Loucy (cell line): ENCODE results near the gene PAF1.

Source experiments
- H2AFZ ChIP-seq: fragments of 200-600 bp; sonication (generic); 2 replicates; pipeline ENCODE4 v1.6.0; 2016; ENCODE audit warnings: antibody characterized with exemption, mild to moderate bottlenecking, low read length, moderate library complexity
- H3F3A ChIP-seq: fragments of 200-600 bp; 2 replicates; pipeline ENCODE4 v1.6.0; 2016; ENCODE audit warnings: antibody characterized with exemption, low read depth, mild to moderate bottlenecking
- H3K27me3 ChIP-seq: fragments of 200-600 bp; sonication (generic); 2 replicates; pipeline ENCODE4 v1.6.1; 2014; ENCODE audit warnings: low read length, mild to moderate bottlenecking; ENCODE audit not compliant: insufficient read depth, poor library complexity, severe bottlenecking
- H3K36me3 ChIP-seq: fragments of 200-600 bp; sonication (generic); 2 replicates; pipeline ENCODE4 v1.6.1; 2016; ENCODE audit warnings: low read length; ENCODE audit not compliant: insufficient read depth
- H3K4me1 ChIP-seq: fragments of 200-600 bp; sonication (generic); 2 replicates; pipeline ENCODE4 v1.5.1; 2014; ENCODE audit warnings: low read length, mild to moderate bottlenecking; ENCODE audit not compliant: insufficient read depth, poor library complexity, severe bottlenecking
- H3K4me2 ChIP-seq: fragments of 200-600 bp; sonication (generic); 2 replicates; pipeline ENCODE4 v1.6.0; 2014; ENCODE audit warnings: antibody characterized with exemption, low read length, low read depth, mild to moderate bottlenecking; ENCODE audit not compliant: poor library complexity, severe bottlenecking
- H3K4me3 ChIP-seq: fragments of 200-600 bp; sonication (generic); 2 replicates; pipeline ENCODE4 v1.5.1; 2014; ENCODE audit warnings: low read length, mild to moderate bottlenecking, mixed read lengths; ENCODE audit not compliant: poor library complexity, severe bottlenecking
- H3K79me2 ChIP-seq: fragments of 200-600 bp; sonication (generic); 2 replicates; pipeline ENCODE4 v1.6.1; 2014; ENCODE audit warnings: low read length; ENCODE audit not compliant: insufficient read depth
- H3K9ac ChIP-seq: fragments of 200-600 bp; sonication (generic); 2 replicates; pipeline ENCODE4 v1.6.0; 2014; ENCODE audit warnings: mild to moderate bottlenecking, low read depth, low read length, moderate library complexity; ENCODE audit not compliant: poor library complexity, severe bottlenecking
- H3K9me2 ChIP-seq: fragments of 200-600 bp; sonication (generic); replicated peaks from 2 replicates; pipeline ENCODE4 v1.6.1; 2016; ENCODE audit warnings: low read depth, low read length, mixed read lengths
- H3K9me3 ChIP-seq: fragments of 200-600 bp; sonication (generic); 2 replicates; pipeline ENCODE4 v1.6.1; 2014; ENCODE audit warnings: mild to moderate bottlenecking, antibody characterized with exemption, low read length, low read depth; ENCODE audit not compliant: insufficient read depth
- H4K20me1 ChIP-seq: fragments of 200-600 bp; sonication (generic); 2 replicates; pipeline ENCODE4 v1.6.0; 2014; ENCODE audit warnings: antibody characterized with exemption, low read length, mild to moderate bottlenecking; ENCODE audit not compliant: insufficient read depth, poor library complexity, severe bottlenecking
- EZH2phosphoT487 ChIP-seq: fragments of 200-600 bp; IDR thresholded peaks from 2 replicates; pipeline ENCODE4 v1.6.1; 2018; ENCODE audit warnings: antibody characterized with exemption, mild to moderate bottlenecking, moderate library complexity, borderline replicate concordance
- TF ChIP-seq, protein P1 (sequence below): fragments of 200-600 bp; sonication (generic); conservative IDR thresholded peaks from 2 replicates; pipeline ENCODE4 v1.5.1; 2014; ENCODE audit warnings: mild to moderate bottlenecking, antibody characterized with exemption, low read length

PAF1 gene

DNA sequence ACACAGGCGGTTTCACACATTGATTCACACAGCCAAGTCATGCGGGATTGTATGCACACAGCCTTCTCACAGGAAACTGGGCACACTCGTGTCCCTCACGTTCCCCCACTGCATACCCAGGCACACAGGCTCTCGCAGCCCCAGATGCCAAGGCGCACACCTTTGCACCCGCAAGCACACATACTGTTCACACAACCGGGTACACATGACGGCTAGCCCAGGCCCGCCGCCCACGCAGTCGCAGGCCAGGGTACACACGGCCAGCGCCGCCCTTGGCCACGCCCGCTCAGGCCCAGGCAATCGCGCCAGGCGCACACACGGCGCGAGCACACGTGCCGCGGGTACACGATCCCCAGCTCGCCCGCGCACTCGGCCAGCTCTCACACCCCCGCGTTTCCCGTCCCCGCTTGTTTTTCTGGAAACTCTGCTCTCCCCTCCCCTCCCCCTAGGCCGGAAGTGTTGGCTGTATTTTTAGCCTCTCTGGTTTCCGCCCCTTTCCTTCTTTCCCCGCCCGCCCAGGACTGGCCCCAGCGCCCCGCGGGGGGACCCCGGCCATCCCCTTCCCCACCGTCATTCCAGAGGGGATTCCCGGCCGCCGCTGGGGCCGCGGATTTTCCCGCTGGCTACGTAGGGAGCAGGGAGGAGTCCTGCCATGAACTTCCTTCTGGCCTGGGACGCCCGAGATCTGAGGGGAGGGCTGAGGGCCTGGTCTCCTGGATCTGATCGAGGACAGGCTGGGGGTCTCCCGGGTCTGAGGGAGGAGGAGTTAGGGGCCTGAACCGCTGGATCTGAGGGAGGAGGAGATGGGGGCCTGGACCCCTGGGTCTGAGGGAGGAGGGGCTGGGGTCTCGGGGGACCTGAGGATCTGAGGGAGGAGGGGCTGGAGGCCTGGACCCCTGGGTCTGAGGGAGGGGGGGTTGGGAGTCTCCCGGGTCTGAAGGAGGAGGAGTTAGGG, 11.7 kb upstream of the PAF1 start:
- H3K9me3 ChIP-seq, result no peaks in the 10 kb centered on the region
- peaks cover 3% of the 10 kb centered on the region for H3F3A ChIP-seq
- no peak for TF ChIP-seq EZH2phosphoT487
- TF ChIP-seq, protein P1, sequence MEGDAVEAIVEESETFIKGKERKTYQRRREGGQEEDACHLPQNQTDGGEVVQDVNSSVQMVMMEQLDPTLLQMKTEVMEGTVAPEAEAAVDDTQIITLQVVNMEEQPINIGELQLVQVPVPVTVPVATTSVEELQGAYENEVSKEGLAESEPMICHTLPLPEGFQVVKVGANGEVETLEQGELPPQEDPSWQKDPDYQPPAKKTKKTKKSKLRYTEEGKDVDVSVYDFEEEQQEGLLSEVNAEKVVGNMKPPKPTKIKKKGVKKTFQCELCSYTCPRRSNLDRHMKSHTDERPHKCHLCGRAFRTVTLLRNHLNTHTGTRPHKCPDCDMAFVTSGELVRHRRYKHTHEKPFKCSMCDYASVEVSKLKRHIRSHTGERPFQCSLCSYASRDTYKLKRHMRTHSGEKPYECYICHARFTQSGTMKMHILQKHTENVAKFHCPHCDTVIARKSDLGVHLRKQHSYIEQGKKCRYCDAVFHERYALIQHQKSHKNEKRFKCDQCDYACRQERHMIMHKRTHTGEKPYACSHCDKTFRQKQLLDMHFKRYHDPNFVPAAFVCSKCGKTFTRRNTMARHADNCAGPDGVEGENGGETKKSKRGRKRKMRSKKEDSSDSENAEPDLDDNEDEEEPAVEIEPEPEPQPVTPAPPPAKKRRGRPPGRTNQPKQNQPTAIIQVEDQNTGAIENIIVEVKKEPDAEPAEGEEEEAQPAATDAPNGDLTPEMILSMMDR, result no peak
- H3K4me2 ChIP-seq, result peak overlapping the region; percentile 75
- H3K27me3 ChIP-seq, result no peaks in the 10 kb centered on the region
- peaks cover 7% of the 10 kb centered on the region for H3K79me2 ChIP-seq
- H3K9me2 ChIP-seq, result no peaks in the 10 kb centered on the region
- peak overlapping the region; percentile 67 for H2AFZ ChIP-seq
- no peaks in the 10 kb centered on the region for H3K36me3 ChIP-seq
- H4K20me1 ChIP-seq, result peaks cover 9% of the 10 kb centered on the region
- peak overlapping the region; percentile 66 for H3K4me3 ChIP-seq
- H3K4me1 ChIP-seq, result peaks cover 46% of the 10 kb centered on the region
- H3K9ac ChIP-seq, result peak overlapping the region; percentile 79

DNA sequence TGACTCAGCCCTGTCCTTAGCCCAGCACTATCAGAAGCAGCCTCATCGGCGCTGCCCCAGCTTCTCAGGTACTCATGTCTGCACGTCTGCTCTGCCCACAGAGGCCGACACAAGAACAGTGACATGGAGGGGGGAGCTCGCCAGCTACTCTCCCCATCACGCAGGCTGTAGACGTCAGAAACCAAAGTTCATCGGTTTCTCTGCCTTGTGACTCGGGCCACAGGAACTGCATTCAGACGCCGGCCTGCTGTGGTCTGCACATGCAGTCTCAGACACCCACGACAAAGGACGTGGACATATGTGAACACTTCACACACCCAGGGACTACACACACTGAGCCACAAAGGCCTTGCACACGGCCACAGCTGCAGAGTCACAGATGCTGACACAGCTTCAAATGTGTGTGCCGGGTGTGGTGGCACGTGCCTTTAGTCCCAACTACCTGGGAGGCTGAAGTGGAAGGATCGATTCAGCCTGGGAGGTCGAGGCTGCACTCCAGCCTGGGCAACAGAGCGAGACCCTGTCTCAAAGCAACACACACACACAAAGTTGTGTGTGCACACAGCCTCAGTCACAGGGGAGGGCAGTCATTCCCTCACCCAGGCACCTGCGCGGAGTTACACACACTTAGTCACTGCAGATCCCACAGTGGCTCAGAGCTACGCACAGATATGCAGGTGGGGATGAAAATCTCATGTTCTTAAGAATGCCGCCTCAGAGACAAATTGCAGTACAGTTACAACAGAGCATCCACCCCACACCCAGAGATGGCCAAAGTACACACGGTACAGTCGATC, 10.8 kb upstream of the PAF1 start:
- Histone ChIP-seq H3F3A (peaks cover 4% of the 10 kb centered on the region), H2AFZ (peak overlapping the region; percentile 67; the same call in 1 of the 2 replicates), H3K36me3 (no peaks in the 10 kb centered on the region), H3K9ac (peak overlapping the region; percentile 79), H4K20me1 (no peaks in the 10 kb centered on the region), H3K4me3 (peak overlapping the region; percentile 66), H3K9me3 (no peaks in the 10 kb centered on the region), H3K4me1 (peaks cover 46% of the 10 kb centered on the region), H3K79me2 (no peaks in the 10 kb centered on the region), H3K9me2 (no peaks in the 10 kb centered on the region), H3K27me3 (no peaks in the 10 kb centered on the region), H3K4me2 (peak overlapping the region; percentile 75)
- TF ChIP-seq, protein P1, result no peak
- no peak for TF ChIP-seq EZH2phosphoT487

DNA sequence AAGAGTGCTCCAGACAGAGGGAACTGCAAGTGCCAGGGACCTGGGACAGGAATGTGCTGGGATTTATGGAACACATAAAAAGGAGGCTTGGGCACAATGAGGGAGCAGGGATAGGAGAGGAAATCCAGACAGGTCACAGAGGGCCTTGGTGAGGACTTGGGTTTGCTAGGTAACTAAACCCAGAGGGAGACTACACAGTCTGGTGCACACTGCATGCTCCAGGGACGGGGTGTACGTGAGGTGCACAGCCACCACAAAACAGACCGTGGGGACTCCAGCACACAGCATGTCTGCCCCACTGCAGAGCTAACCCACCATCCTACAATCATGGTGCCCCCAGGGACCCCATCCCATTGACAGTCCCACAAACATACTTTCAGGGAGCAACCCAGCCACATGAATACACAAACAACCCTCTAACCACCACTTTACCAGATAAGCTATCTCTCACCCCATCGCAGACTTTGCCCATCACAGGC, 10.2 kb upstream of the PAF1 start:
- no peak overlapping the region for H3K4me3 ChIP-seq
- H3K27me3 ChIP-seq, result no peaks in the 10 kb centered on the region
- no peaks in the 10 kb centered on the region for H3K36me3 ChIP-seq
- H3K79me2 ChIP-seq, result no peaks in the 10 kb centered on the region
- H3K9me2 ChIP-seq, result no peaks in the 10 kb centered on the region
- peak overlapping the region; percentile 79 for H3K9ac ChIP-seq
- H3K9me3 ChIP-seq, result no peaks in the 10 kb centered on the region
- TF ChIP-seq, protein P1, result no peak
- TF ChIP-seq EZH2phosphoT487, result no peak
- no peaks in the 10 kb centered on the region for H4K20me1 ChIP-seq
- peaks cover 44% of the 10 kb centered on the region for H3K4me1 ChIP-seq
- H3K4me2 ChIP-seq, result peak overlapping the region; percentile 75
- H2AFZ ChIP-seq, result no peak overlapping the region
- peaks cover 4% of the 10 kb centered on the region for H3F3A ChIP-seq
